CD14-positive monocyte (primary cell): ENCODE results near the gene ERO1B. TPM values are rescaled to one million over a fixed set of nuclear protein-coding genes. Genes with fewer than 3 reads are reported as not detected.
A peak's percentile ranks its signal among the peaks of the same experiment; 100 is the strongest.

ENCODE experiments used
- DNase-seq, 3 donors: peaks; one replicate each; pipeline ENCODE4 v3.0.0-alpha.2; 2011 to 2022
- H2AFZ ChIP-seq: 2 replicates; pipeline ENCODE4 v1.6.0; 2012; ENCODE audit warnings: mild to moderate bottlenecking, low read depth, low read length, inconsistent platforms; ENCODE audit not compliant: insufficient read depth, poor library complexity, severe bottlenecking
- H3K27ac ChIP-seq, 2 donors: 1 replicate in 1 of 2; 2 replicates in 1 of 2; pipeline ENCODE4 v1.5.1; 2012 to 2013; ENCODE audit warnings: low read length in 2 of 2, control low read depth in 1 of 2, inconsistent platforms in 1 of 2, low read depth in 1 of 2, mild to moderate bottlenecking in 1 of 2
- H3K27me3 ChIP-seq, 2 donors: one replicate each; pipeline versions ENCODE4 v1.6.0 to v1.6.1; 2011 to 2013; ENCODE audit warnings: low read length in 2 of 2; ENCODE audit not compliant: control insufficient read depth in 2 of 2, insufficient read depth in 2 of 2
- H3K36me3 ChIP-seq, 2 donors: replicated peaks in 1 of 2; 1 replicate in 1 of 2; 2 replicates in 1 of 2; pipeline versions ENCODE4 v1.5.1 to v1.6.1; 2012 to 2013; ENCODE audit warnings: low read length in 2 of 2, control low read depth in 1 of 2, inconsistent platforms in 1 of 2, mild to moderate bottlenecking in 1 of 2; ENCODE audit not compliant: insufficient read depth in 2 of 2, control insufficient read depth in 1 of 2
- H3K4me1 ChIP-seq, 2 donors: 1 replicate in 1 of 2; 2 replicates in 1 of 2; pipeline versions ENCODE4 v1.5.1 to v1.6.1; 2012 to 2013; ENCODE audit warnings: low read length in 2 of 2, control low read depth in 1 of 2, inconsistent platforms in 1 of 2, mild to moderate bottlenecking in 1 of 2, moderate library complexity in 1 of 2; ENCODE audit not compliant: insufficient read depth in 2 of 2, control insufficient read depth in 1 of 2
- H3K4me2 ChIP-seq: replicated peaks from 2 replicates; pipeline ENCODE3; 2012; ENCODE audit warnings: low read length, moderate library complexity, mild to moderate bottlenecking; ENCODE audit not compliant: poor library complexity, severe bottlenecking; ENCODE audit errors: extremely low read depth
- H3K4me3 ChIP-seq, 3 experiments: fragments of 200-600 bp in 1 of 3; sonication (generic) in 1 of 3; replicated peaks in 1 of 3; 1 replicate in 2 of 3; 2 replicates in 1 of 3; pipeline ENCODE4 v1.5.1; 2011 to 2013; ENCODE audit warnings: low read length in 3 of 3, mild to moderate bottlenecking in 3 of 3, control low read depth in 2 of 3, low read depth in 2 of 3, inconsistent platforms in 1 of 3, moderate library complexity in 1 of 3
- H3K79me2 ChIP-seq: 2 replicates; pipeline ENCODE4 v1.6.0; 2012; ENCODE audit warnings: mild to moderate bottlenecking, control low read depth, inconsistent platforms, low read length, moderate library complexity; ENCODE audit not compliant: insufficient read depth
- H3K9ac ChIP-seq: 2 replicates; pipeline ENCODE4 v1.6.0; 2017; ENCODE audit warnings: low read length, mild to moderate bottlenecking; ENCODE audit not compliant: insufficient read depth, poor library complexity, severe bottlenecking
- H3K9me3 ChIP-seq, 2 donors: replicated peaks in 1 of 2; 1 replicate in 1 of 2; 2 replicates in 1 of 2; pipeline versions ENCODE4 v1.5.1 to v1.6.1; 2012 to 2013; ENCODE audit warnings: low read length in 2 of 2, control low read depth in 1 of 2; ENCODE audit not compliant: control insufficient read depth in 1 of 2, insufficient read depth in 1 of 2
- H4K20me1 ChIP-seq: 2 replicates; pipeline ENCODE4 v1.6.0; 2012; ENCODE audit warnings: mild to moderate bottlenecking, low read length, control low read depth, moderate library complexity; ENCODE audit not compliant: insufficient read depth
- H3K27ac Mint-ChIP-seq, 7 donors: one replicate each; pipeline ENCODE4 v1.8.0; 2020; ENCODE audit warnings: mild to moderate bottlenecking in 7 of 7, mixed read lengths in 7 of 7, moderate library complexity in 6 of 7, inconsistent platforms in 2 of 7
- H3K27me3 Mint-ChIP-seq, 3 donors: one replicate each; pipeline ENCODE4 v1.8.0; 2021 to 2022; ENCODE audit warnings: low read depth in 3 of 3, mild to moderate bottlenecking in 3 of 3, mixed read lengths in 3 of 3, moderate library complexity in 3 of 3, inconsistent platforms in 1 of 3
- H3K36me3 Mint-ChIP-seq, 2 donors: one replicate each; pipeline ENCODE4 v1.8.0; 2020; ENCODE audit warnings: mixed read lengths in 2 of 2, inconsistent platforms in 1 of 2, mild to moderate bottlenecking in 1 of 2
- H3K4me1 Mint-ChIP-seq: one replicate; pipeline ENCODE4 v1.8.0; 2020; ENCODE audit warnings: mild to moderate bottlenecking, mixed read lengths
- H3K4me3 Mint-ChIP-seq, 2 donors: one replicate each; pipeline ENCODE4 v1.8.0; 2020; ENCODE audit warnings: mild to moderate bottlenecking in 2 of 2, mixed read lengths in 2 of 2, moderate library complexity in 1 of 2
- H3K9me3 Mint-ChIP-seq, 7 donors: one replicate each; pipeline ENCODE4 v1.8.0; 2020 to 2022; ENCODE audit warnings: mixed read lengths in 7 of 7, mild to moderate bottlenecking in 6 of 7, moderate library complexity in 6 of 7, inconsistent platforms in 2 of 7
- CTCF ChIP-seq: fragments of 200-600 bp; IDR thresholded peaks from one replicate; pipeline ENCODE4 v1.8.0; 2022; ENCODE audit warnings: antibody characterized with exemption, mild to moderate bottlenecking
- WGBS: methylation state at CpG from one replicate; pipeline ENCODE4 v1.1.5; 2013; ENCODE audit warnings: missing lambda C conversion rate; ENCODE audit not compliant: insufficient coverage; 5-methylcytosine and 5-hydroxymethylcytosine counted together
- intact Hi-C, 2 donors: fragments of 100-400 bp; cut with micrococcal nuclease; formaldehyde crosslinking; loops; one replicate each; pipeline versions ENCODE4 v1.15.0 to v1.15.1; 2023
- polyA plus RNA-seq, 3 donors: library from polyadenylated mRNA; depleted of rRNA in 1 of 3; unstranded in 2 of 3; stranded (reverse) in 1 of 3; fragments of 300-500 nt in 2 of 3; fragments of >200 nt in 1 of 3; fragmentation: Illumina TruSeq in 2 of 3; gene quantifications; 1 replicate in 2 of 3; 2 replicates in 1 of 3; pipeline ENCODE4 v1.2.3, GENCODE V29; 2012 to 2021

The ERO1B gene
- polyA plus RNA-seq, 3 donors: 2.7 to 4.2 (median 3.2) TPM

GRCh38 chr1:236275586-236275985, 6.2 kb downstream of the ERO1B start:
- H3K4me3 Mint-ChIP-seq: no peak overlapping the region
- peaks cover 4 to 5% of the 10 kb centered on the region in 2 donors for H3K36me3 Mint-ChIP-seq
- Histone ChIP-seq H3K79me2 (peaks cover 53% of the 10 kb centered on the region), H3K4me2 (no peak overlapping the region), H2AFZ (no peak overlapping the region), H4K20me1 (peaks cover 13% of the 10 kb centered on the region), H3K9me3 (peaks cover 0 to 4% of the 10 kb centered on the region in 2 donors), H3K27ac (no peak overlapping the region), H3K27me3 (no peaks in the 10 kb centered on the region), H3K36me3 (no peaks in the 10 kb centered on the region), H3K4me3 (no peak overlapping the region), H3K9ac (no peak overlapping the region), H3K4me1 (peaks cover 4 to 5% of the 10 kb centered on the region in 2 donors)
- intact Hi-C loops: no loop called here
- no peaks in the 10 kb centered on the region for H3K27me3 Mint-ChIP-seq
- no peak for TF ChIP-seq CTCF
- peaks cover 7% of the 10 kb centered on the region for H3K4me1 Mint-ChIP-seq
- H3K27ac Mint-ChIP-seq: peak overlapping the region in 1 of 7 donors; percentile 22
- no peak for DNase-seq
- H3K9me3 Mint-ChIP-seq: peaks cover 0 to 7% (median 4%) of the 10 kb centered on the region in 7 donors
- whole genome bisulfite sequencing: no CpG with 5 or more reads among the region's 1 CpG

- H3K4me1 Mint-ChIP-seq: peaks cover 2% of the 10 kb centered on the region
- no peak overlapping the region for H3K27ac ChIP-seq
- peaks cover 0 to 4% of the 10 kb centered on the region in 2 donors for H3K9me3 ChIP-seq
- no peak overlapping the region for H2AFZ ChIP-seq
- intact Hi-C loops: no loop called here
- H3K27ac Mint-ChIP-seq: no peak overlapping the region
- H3K9ac ChIP-seq: no peak overlapping the region
- H3K36me3 Mint-ChIP-seq: peaks cover 4 to 5% of the 10 kb centered on the region in 2 donors
- no peak for DNase-seq
- TF ChIP-seq CTCF: no peak
- no peak overlapping the region for H3K4me3 Mint-ChIP-seq
- H3K9me3 Mint-ChIP-seq: peaks cover 0 to 7% (median 4%) of the 10 kb centered on the region in 7 donors
- H3K4me3 ChIP-seq: no peak overlapping the region
- no peaks in the 10 kb centered on the region for H3K4me1 ChIP-seq
- H3K27me3 Mint-ChIP-seq: no peaks in the 10 kb centered on the region
- no peaks in the 10 kb centered on the region for H3K36me3 ChIP-seq
- no peak overlapping the region for H3K4me2 ChIP-seq
- H4K20me1 ChIP-seq: peaks cover 13% of the 10 kb centered on the region
- H3K27me3 ChIP-seq: no peaks in the 10 kb centered on the region
- H3K79me2 ChIP-seq: peaks cover 47% of the 10 kb centered on the region
These were observed 6.7 kb downstream of the ERO1B start for GRCh38 chr1:236275061-236275460.
